GM12878 (cell line): ENCODE measurements around the gene GCA. TPM values are rescaled to one million over a fixed set of nuclear protein-coding genes. Genes with fewer than 3 reads are reported as not detected.

Source experiments
- ATAC-seq: fragments of 200-7000 bp; cut with Tn5 transposase; 3 replicates; pipeline ENCODE4 v1.9.1; 2020; ENCODE audit warnings: mild to moderate bottlenecking, moderate library complexity
- BruUV-seq: library from RNA; stranded (reverse); fragments of 400-500 nt; replicated peaks from 2 replicates; lab custom pipeline; 2021; lab: Mats Ljungman, UMichigan
- CTCF ChIA-PET: fragments of 300-600 bp; sonication (Branson Sonifier 250); formaldehyde crosslinking; extraction: SDS; loops from one replicate; lab custom pipeline; 2021; ENCODE audit warnings: inconsistent platforms; lab: Yijun Ruan, JAX
- POLR2A ChIA-PET: fragments of 350-600 bp; formaldehyde crosslinking; extraction: SDS; loops from one replicate; lab custom pipeline; 2021; ENCODE audit warnings: inconsistent platforms; lab: Charles Lee
- RAD21 ChIA-PET: fragments of 300-600 bp; sonication (Branson Sonifier 250); formaldehyde crosslinking; loops from one replicate; lab custom pipeline; 2023; ENCODE audit warnings: antibody characterized with exemption; ENCODE audit not compliant: unreplicated experiment; lab: Charles Lee
- SMC1A ChIA-PET: fragments of 300-600 bp; sonication (Branson Sonifier 250); formaldehyde crosslinking; loops from one replicate; lab custom pipeline; 2023; ENCODE audit not compliant: unreplicated experiment, uncharacterized antibody; lab: Charles Lee
- DNase-seq: peaks from one replicate; pipeline ENCODE4 v3.0.0-alpha.2; 2011; ENCODE audit warnings: low read depth, low spot score
- FAIRE-seq: peaks from 3 replicates; lab custom pipeline; 2011; peaks lifted over from hg19 to GRCh38; lab: Jason Lieb, UNC
- H2AFZ ChIP-seq: 2 replicates; pipeline ENCODE4 v1.6.0; 2011; ENCODE audit warnings: low read depth, low read length, control low read depth; ENCODE audit not compliant: control insufficient read depth
- H3K27ac ChIP-seq: 2 replicates; pipeline ENCODE4 v1.5.1; 2011; ENCODE audit warnings: control low read depth; ENCODE audit not compliant: control insufficient read depth, insufficient read depth
- H3K27me3 ChIP-seq, 2 experiments: replicated peaks in 1 of 2; 2 replicates each; pipeline versions ENCODE4 v1.6.0 to v1.6.1; 2011; ENCODE audit warnings: low read length in 1 of 2; ENCODE audit not compliant: control insufficient read depth in 2 of 2, insufficient read depth in 2 of 2
- H3K36me3 ChIP-seq, 2 experiments: 2 replicates each; pipeline ENCODE4 v1.5.1; 2011; ENCODE audit warnings: low read length in 1 of 2; ENCODE audit not compliant: control insufficient read depth in 2 of 2, insufficient read depth in 2 of 2
- H3K4me1 ChIP-seq: 2 replicates; pipeline ENCODE4 v1.6.1; 2011; ENCODE audit warnings: mild to moderate bottlenecking, low read length, moderate library complexity, mixed read lengths; ENCODE audit not compliant: control insufficient read depth, insufficient read depth
- H3K4me2 ChIP-seq: 2 replicates; pipeline ENCODE4 v1.6.0; 2011; ENCODE audit warnings: control low read depth; ENCODE audit not compliant: control insufficient read depth, insufficient read depth
- H3K4me3 ChIP-seq: fragments of 200-600 bp; sonication (generic); 2 replicates; pipeline ENCODE4 v1.5.1; 2016
- H3K79me2 ChIP-seq: 2 replicates; pipeline ENCODE4 v1.6.0; 2011; ENCODE audit warnings: low read length; ENCODE audit not compliant: control insufficient read depth, insufficient read depth
- H3K9ac ChIP-seq: 2 replicates; pipeline ENCODE4 v1.8.0; 2011; ENCODE audit warnings: low read length, control low read depth, mixed read lengths; ENCODE audit not compliant: control insufficient read depth, insufficient read depth
- H3K9me3 ChIP-seq: replicated peaks from 3 replicates; pipeline ENCODE4 v1.5.1; 2011; ENCODE audit warnings: mild to moderate bottlenecking, low read length; ENCODE audit not compliant: control insufficient read depth, insufficient read depth
- H4K20me1 ChIP-seq: 2 replicates; pipeline ENCODE4 v1.6.0; 2011; ENCODE audit not compliant: control insufficient read depth, insufficient read depth
- CEBPB ChIP-seq, 2 experiments: fragments of 150-350 bp in 1 of 2; IDR thresholded peaks; 2 replicates each; pipeline ENCODE4 v1.6.1; 2012 to 2014; ENCODE audit warnings: low read depth in 2 of 2, low read length in 2 of 2, borderline replicate concordance in 1 of 2, inconsistent platforms in 1 of 2
- E4F1 ChIP-seq: fragments of 450-650 bp; IDR thresholded peaks from 2 replicates; pipeline ENCODE4 v1.6.1; 2018; ENCODE audit warnings: borderline replicate concordance, mild to moderate bottlenecking; ENCODE audit not compliant: partially characterized antibody
- HDGF ChIP-seq: fragments of 450-650 bp; IDR thresholded peaks from 2 replicates; pipeline ENCODE4 v1.6.1; 2016; ENCODE audit warnings: antibody characterized with exemption
- IRF5 ChIP-seq: fragments of 450-650 bp; IDR thresholded peaks from 2 replicates; pipeline ENCODE4 v1.6.1; 2017; ENCODE audit warnings: borderline replicate concordance
- KLF5 ChIP-seq: fragments of 450-650 bp; IDR thresholded peaks from 2 replicates; pipeline ENCODE4 v1.6.1; 2014; ENCODE audit warnings: mild to moderate bottlenecking; ENCODE audit not compliant: partially characterized antibody
- MEF2A ChIP-seq: IDR thresholded peaks from 2 replicates; pipeline ENCODE4 v1.6.1; 2011; ENCODE audit warnings: low read depth, mild to moderate bottlenecking, low read length, moderate library complexity; ENCODE audit not compliant: insufficient read depth
- NFXL1 ChIP-seq: fragments of 450-650 bp; IDR thresholded peaks from 2 replicates; pipeline ENCODE4 v1.6.1; 2017; ENCODE audit warnings: antibody characterized with exemption, mild to moderate bottlenecking, borderline replicate concordance
- PML ChIP-seq: IDR thresholded peaks from 2 replicates; pipeline ENCODE4 v1.6.1; 2012; ENCODE audit warnings: low read length, inconsistent platforms
- POLR2A ChIP-seq: IDR thresholded peaks from 2 replicates; pipeline ENCODE4 v1.6.1; 2011; ENCODE audit warnings: low read depth, mild to moderate bottlenecking, low read length
- RFX5 ChIP-seq: IDR thresholded peaks from 2 replicates; pipeline ENCODE4 v1.6.1; 2011; ENCODE audit warnings: low read depth, low read length, improper control_type of control experiment
- ZBTB11 ChIP-seq: fragments of 450-650 bp; formaldehyde crosslinking; IDR thresholded peaks from 2 replicates; pipeline ENCODE4 v1.5.0; 2022; ENCODE audit warnings: mild to moderate bottlenecking, missing genetic modification characterization
- ZNF24 ChIP-seq: fragments of 450-650 bp; IDR thresholded peaks from 2 replicates; pipeline ENCODE4 v1.6.1; 2017; ENCODE audit warnings: antibody characterized with exemption, mild to moderate bottlenecking
- WGBS: methylation state at CpG from one replicate; pipeline ENCODE4 v1.1.6; 2016; ENCODE audit warnings: low lambda C conversion rate; ENCODE audit not compliant: insufficient replicate concordance, insufficient coverage; ENCODE audit errors: missing lambda C conversion rate; 5-methylcytosine and 5-hydroxymethylcytosine counted together
- in situ Hi-C: fragments of 300-500 bp; cut with MboI; formaldehyde crosslinking; loops from 9 replicates; pipeline ENCODE4 v1.14.3; 2018; ENCODE audit warnings: mixed read lengths
- intact Hi-C: fragments of 100-400 bp; cut with micrococcal nuclease; formaldehyde crosslinking; loops from one replicate; pipeline ENCODE4 v1.14.2; 2022; ENCODE audit not compliant: unreplicated experiment
- polyA plus RNA-seq, 11 experiments: library from polyadenylated mRNA; depleted of rRNA in 4 of 11; unstranded in 6 of 11; stranded (reverse) in 5 of 11; fragments of >200 nt; fragmentation: Nextera tagmentation in 4 of 11; fragmentation: Illumina TruSeq in 1 of 11; extraction: Ambion mirVana in 4 of 11; extraction: Trizol in 1 of 11; gene quantifications; 1 replicate in 1 of 11; 2 replicates in 10 of 11; pipeline versions ENCODE4 v1.2.1 to v1.2.3, GENCODE V29; 2011 to 2016; ENCODE audit warnings: inconsistent platforms in 2 of 11, missing spikeins in 2 of 11, low read depth in 1 of 11
- total RNA-seq, 4 experiments: library from RNA; depleted of rRNA in 3 of 4; stranded (reverse); fragments of >200 nt in 3 of 4; fragmentation: Illumina TruSeq in 1 of 4; extraction: Trizol in 1 of 4; gene quantifications; 2 replicates each; pipeline versions ENCODE4 v1.2.1 to v1.2.3, GENCODE V29; 2013 to 2021
- TF ChIP-seq, protein P1 (sequence below): IDR thresholded peaks from 2 replicates; pipeline ENCODE4 v1.6.1; 2012; ENCODE audit warnings: low read depth, low read length, improper control_type of control experiment
- TF ChIP-seq, protein P2 (sequence below): fragments of 450-650 bp; IDR thresholded peaks from 2 replicates; pipeline ENCODE4 v1.6.1; 2016; ENCODE audit warnings: mild to moderate bottlenecking, moderate library complexity, borderline replicate concordance

The GCA gene
- total and polyA plus RNA-seq, 10 of the 15 experiments (the other 5 are each of a cell fraction or from before 2014, with no cell fraction given) = 20.6 to 81.9 (median 32.0) TPM

DNA sequence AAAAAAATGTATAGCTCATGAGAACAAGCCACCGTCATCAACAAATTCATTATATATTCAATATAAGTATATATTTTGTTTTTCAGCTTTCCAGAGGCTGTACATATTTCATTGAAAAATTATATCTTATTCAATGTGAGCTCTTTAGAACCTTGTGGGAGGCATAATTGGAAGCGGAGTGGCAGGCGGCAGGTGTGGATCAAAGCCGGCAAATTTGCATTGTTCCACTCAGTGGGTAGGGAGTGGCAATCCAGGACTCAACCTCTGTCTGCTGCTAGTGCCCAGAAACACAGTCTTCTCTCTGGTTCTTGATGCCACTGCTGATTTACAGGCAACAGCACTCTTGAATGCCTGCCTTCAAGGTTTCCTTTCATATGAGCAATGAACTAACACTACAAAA, 46.9 kb downstream of the GCA start:
- Histone ChIP-seq H3K27me3 (no peaks in the 10 kb centered on the region; a peak in 1 of 4 replicates), H3K9ac (no peak overlapping the region), H3K9me3 (no peaks in the 10 kb centered on the region), H3K4me2 (no peak overlapping the region), H3K27ac (no peak overlapping the region), H3K79me2 (no peaks in the 10 kb centered on the region), H3K4me3 (no peak overlapping the region), H4K20me1 (no peaks in the 10 kb centered on the region), H2AFZ (no peak overlapping the region), H3K4me1 (no peaks in the 10 kb centered on the region), H3K36me3 (no peaks in the 10 kb centered on the region)
- BruUV-seq = no TSS peak
- FAIRE-seq (no peak), ATAC-seq (no peak), DNase-seq (no peak)
- TF ChIP-seq E4F1 (no peak), RFX5 (no peak), ZBTB11 (CRISPR knock-in tag) (no peak), HDGF (no peak), KLF5 (no peak), IRF5 (no peak), CEBPB (IDR thresholded peaks at IDR 0.05; ENCODE audit: borderline replicate concordance in 1 of 2, low read depth in 2 of 2, low read length in 2 of 2) (no peak), MEF2A (no peak), PML (no peak), ZNF24 (no peak), NFXL1 (no peak), POLR2A (no peak)
- TF ChIP-seq, protein P1, sequence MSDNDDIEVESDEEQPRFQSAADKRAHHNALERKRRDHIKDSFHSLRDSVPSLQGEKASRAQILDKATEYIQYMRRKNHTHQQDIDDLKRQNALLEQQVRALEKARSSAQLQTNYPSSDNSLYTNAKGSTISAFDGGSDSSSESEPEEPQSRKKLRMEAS = no peak
- TF ChIP-seq, protein P2, sequence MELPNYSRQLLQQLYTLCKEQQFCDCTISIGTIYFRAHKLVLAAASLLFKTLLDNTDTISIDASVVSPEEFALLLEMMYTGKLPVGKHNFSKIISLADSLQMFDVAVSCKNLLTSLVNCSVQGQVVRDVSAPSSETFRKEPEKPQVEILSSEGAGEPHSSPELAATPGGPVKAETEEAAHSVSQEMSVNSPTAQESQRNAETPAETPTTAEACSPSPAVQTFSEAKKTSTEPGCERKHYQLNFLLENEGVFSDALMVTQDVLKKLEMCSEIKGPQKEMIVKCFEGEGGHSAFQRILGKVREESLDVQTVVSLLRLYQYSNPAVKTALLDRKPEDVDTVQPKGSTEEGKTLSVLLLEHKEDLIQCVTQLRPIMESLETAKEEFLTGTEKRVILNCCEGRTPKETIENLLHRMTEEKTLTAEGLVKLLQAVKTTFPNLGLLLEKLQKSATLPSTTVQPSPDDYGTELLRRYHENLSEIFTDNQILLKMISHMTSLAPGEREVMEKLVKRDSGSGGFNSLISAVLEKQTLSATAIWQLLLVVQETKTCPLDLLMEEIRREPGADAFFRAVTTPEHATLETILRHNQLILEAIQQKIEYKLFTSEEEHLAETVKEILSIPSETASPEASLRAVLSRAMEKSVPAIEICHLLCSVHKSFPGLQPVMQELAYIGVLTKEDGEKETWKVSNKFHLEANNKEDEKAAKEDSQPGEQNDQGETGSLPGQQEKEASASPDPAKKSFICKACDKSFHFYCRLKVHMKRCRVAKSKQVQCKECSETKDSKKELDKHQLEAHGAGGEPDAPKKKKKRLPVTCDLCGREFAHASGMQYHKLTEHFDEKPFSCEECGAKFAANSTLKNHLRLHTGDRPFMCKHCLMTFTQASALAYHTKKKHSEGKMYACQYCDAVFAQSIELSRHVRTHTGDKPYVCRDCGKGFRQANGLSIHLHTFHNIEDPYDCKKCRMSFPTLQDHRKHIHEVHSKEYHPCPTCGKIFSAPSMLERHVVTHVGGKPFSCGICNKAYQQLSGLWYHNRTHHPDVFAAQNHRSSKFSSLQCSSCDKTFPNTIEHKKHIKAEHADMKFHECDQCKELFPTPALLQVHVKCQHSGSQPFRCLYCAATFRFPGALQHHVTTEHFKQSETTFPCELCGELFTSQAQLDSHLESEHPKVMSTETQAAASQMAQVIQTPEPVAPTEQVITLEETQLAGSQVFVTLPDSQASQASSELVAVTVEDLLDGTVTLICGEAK = no peak
- ChIA-PET SMC1A (no interaction called here), CTCF (no interaction called here), RAD21 (no interaction called here), POLR2A (no interaction called here)
- 66% methylated on average over 4 of the region's 4 CpGs for WGBS
- intact Hi-C loops = no loop called here
- in situ Hi-C loops = no loop called here
